Natural killer cell (primary cell): ENCODE data around the gene CEACAM18. TPM values are rescaled to one million over a fixed set of nuclear protein-coding genes. Genes with fewer than 3 reads are reported as not detected.
A peak's percentile ranks its signal among the peaks of the same experiment; 100 is the strongest.
"Not testable (repeated sequence)": the region's sequence is repeated elsewhere in the genome, so short reads cannot be mapped to it uniquely, and the experiment has no call there.

Source experiments
- ATAC-seq, 3 donors: fragments of 150-1000 bp in 2 of 3; fragments of 200-7000 bp in 1 of 3; cut with Tn5 transposase; 1 replicate in 1 of 3; 2 replicates in 2 of 3; pipeline ENCODE4 v1.10.0; 2021; ENCODE audit warnings: mild to moderate bottlenecking in 2 of 3, moderate library complexity in 2 of 3
- DNase-seq, 2 donors: peaks; one replicate each; pipeline versions ENCODE4 v3.0.0 to v3.0.0-alpha.2; 2013 to 2021; ENCODE audit warnings: mixed read lengths in 1 of 2
- H3K27ac ChIP-seq: one replicate; pipeline ENCODE4 v1.5.1; 2013; ENCODE audit warnings: mild to moderate bottlenecking, low read length
- H3K27me3 ChIP-seq: one replicate; pipeline ENCODE4 v1.6.1; 2013; ENCODE audit warnings: low read length; ENCODE audit not compliant: control insufficient read depth, insufficient read depth
- H3K36me3 ChIP-seq: one replicate; pipeline ENCODE4 v1.6.1; 2013; ENCODE audit warnings: low read length; ENCODE audit not compliant: control insufficient read depth, insufficient read depth
- H3K4me1 ChIP-seq: one replicate; pipeline ENCODE4 v1.6.1; 2013; ENCODE audit warnings: low read length; ENCODE audit not compliant: control insufficient read depth, insufficient read depth
- H3K4me3 ChIP-seq: one replicate; pipeline ENCODE4 v1.5.1; 2013; ENCODE audit warnings: low read length
- H3K9me3 ChIP-seq: one replicate; pipeline ENCODE4 v1.6.1; 2013; ENCODE audit warnings: low read length; ENCODE audit not compliant: control insufficient read depth, insufficient read depth
- H3K27ac Mint-ChIP-seq, 2 donors: one replicate each; pipeline ENCODE4 v1.8.0; 2022; ENCODE audit warnings: mild to moderate bottlenecking in 2 of 2, mixed read lengths in 2 of 2, moderate library complexity in 1 of 2
- H3K27me3 Mint-ChIP-seq, 2 donors: one replicate each; pipeline ENCODE4 v1.8.0; 2022; ENCODE audit warnings: low read depth in 2 of 2, mixed read lengths in 2 of 2
- H3K36me3 Mint-ChIP-seq: one replicate; pipeline ENCODE4 v1.8.0; 2022; ENCODE audit warnings: mixed read lengths
- H3K4me1 Mint-ChIP-seq, 2 donors: one replicate each; pipeline ENCODE4 v1.8.0; 2022; ENCODE audit warnings: mixed read lengths in 2 of 2
- H3K4me3 Mint-ChIP-seq: one replicate; pipeline ENCODE4 v1.8.0; 2022; ENCODE audit warnings: mild to moderate bottlenecking, moderate library complexity, mixed read lengths
- H3K9me3 Mint-ChIP-seq, 2 donors: one replicate each; pipeline ENCODE4 v1.8.0; 2022; ENCODE audit warnings: mixed read lengths in 2 of 2
- WGBS: methylation state at CpG from one replicate; pipeline ENCODE4 v1.1.7; 2013; ENCODE audit warnings: missing lambda C conversion rate; ENCODE audit not compliant: insufficient coverage; 5-methylcytosine and 5-hydroxymethylcytosine counted together
- intact Hi-C: fragments of 100-400 bp; cut with micrococcal nuclease; formaldehyde crosslinking; loops from one replicate; pipeline ENCODE4 v1.14.2; 2022
- total RNA-seq, 4 donors: library from RNA; stranded (reverse); fragments of 120-200 nt in 1 of 4; gene quantifications; one replicate each; pipeline versions ENCODE4 v1.2.3 to v1.2.4, GENCODE V29; 2013 to 2022
- TF ChIP-seq, protein P1 (sequence below): fragments of 200-600 bp; IDR thresholded peaks from one replicate; pipeline ENCODE4 v1.8.0; 2022; ENCODE audit warnings: antibody characterized with exemption

CEACAM18 gene
- total RNA-seq, 3 donors from 2014 or later (not counting 1 experiment from before 2014, with no cell fraction given), result not detected

DNA sequence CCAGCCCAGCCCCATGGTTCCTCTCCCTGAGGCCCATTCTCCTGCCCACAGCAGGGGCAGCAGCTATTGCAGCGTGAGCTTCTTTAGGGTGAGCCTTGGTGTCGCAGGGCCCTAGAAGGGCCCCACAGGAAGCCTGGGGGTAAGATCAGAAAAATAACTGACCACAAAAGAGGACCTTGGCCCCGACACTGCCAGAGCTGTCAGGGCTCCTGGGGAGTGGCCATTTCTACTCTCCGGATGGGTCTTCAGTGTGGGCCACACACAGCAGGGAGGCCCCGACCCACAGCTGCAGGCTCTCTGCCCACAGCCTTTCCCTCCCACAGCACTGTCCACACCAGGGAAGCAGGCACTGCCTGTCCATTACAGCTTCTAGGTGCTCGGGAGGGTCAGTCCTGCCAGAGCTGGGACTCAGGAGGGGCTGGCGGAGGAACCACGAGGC is 16.6 kb upstream of the CEACAM18 start:
- no peak for DNase-seq
- Mint-ChIP-seq H3K4me3 (no peak overlapping the region), H3K4me1 (peaks cover 0 to 30% of the 10 kb centered on the region in 2 donors), H3K36me3 (no peaks in the 10 kb centered on the region), H3K27me3 (peaks cover 20 to 29% of the 10 kb centered on the region in 2 donors), H3K9me3 (no peaks in the 10 kb centered on the region), H3K27ac (no peak overlapping the region)
- WGBS, result 23% methylated on average over 6 of the region's 8 CpGs
- intact Hi-C loops, result no loop called here
- Histone ChIP-seq H3K27ac (no peak overlapping the region), H3K27me3 (peaks cover 18% of the 10 kb centered on the region), H3K36me3 (no peaks in the 10 kb centered on the region), H3K4me3 (no peak overlapping the region), H3K4me1 (peaks cover 36% of the 10 kb centered on the region), H3K9me3 (no peaks in the 10 kb centered on the region)
- TF ChIP-seq, protein P1, sequence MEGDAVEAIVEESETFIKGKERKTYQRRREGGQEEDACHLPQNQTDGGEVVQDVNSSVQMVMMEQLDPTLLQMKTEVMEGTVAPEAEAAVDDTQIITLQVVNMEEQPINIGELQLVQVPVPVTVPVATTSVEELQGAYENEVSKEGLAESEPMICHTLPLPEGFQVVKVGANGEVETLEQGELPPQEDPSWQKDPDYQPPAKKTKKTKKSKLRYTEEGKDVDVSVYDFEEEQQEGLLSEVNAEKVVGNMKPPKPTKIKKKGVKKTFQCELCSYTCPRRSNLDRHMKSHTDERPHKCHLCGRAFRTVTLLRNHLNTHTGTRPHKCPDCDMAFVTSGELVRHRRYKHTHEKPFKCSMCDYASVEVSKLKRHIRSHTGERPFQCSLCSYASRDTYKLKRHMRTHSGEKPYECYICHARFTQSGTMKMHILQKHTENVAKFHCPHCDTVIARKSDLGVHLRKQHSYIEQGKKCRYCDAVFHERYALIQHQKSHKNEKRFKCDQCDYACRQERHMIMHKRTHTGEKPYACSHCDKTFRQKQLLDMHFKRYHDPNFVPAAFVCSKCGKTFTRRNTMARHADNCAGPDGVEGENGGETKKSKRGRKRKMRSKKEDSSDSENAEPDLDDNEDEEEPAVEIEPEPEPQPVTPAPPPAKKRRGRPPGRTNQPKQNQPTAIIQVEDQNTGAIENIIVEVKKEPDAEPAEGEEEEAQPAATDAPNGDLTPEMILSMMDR, result no peak
- peak in 1 of 3 donors; percentile 79 for ATAC-seq

- Histone ChIP-seq H3K27ac (no peak overlapping the region), H3K4me3 (no peak overlapping the region)
- H3K27me3 Mint-ChIP-seq, result peaks cover 25 to 28% of the 10 kb centered on the region in 2 donors
Measured at GRCh38 chr19:51462276-51462675, 16.1 kb upstream of the CEACAM18 start.

DNA sequence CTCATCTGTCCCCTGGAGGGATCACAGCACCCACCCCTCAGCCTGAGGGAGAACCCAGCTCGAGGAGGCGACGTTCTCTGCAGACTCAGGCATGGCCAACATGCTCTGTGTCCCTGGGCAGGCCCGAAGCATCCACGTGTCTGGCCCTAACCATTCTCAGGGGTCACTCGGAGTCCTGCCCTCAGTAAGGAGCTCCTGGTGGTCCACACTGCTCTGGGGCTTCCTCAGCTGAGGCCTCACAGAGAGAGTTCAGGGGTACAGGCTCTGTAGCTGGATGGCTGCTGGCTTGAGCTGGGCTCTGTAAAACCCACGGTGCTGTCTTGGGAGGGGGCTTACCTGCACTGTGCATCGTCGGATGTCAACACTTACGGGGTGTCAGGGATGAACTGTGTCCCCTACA is 15.7 kb upstream of the CEACAM18 start:
- ATAC-seq (no peak), DNase-seq (no peak)
- Mint-ChIP-seq H3K36me3 (no peaks in the 10 kb centered on the region), H3K4me3 (no peak overlapping the region), H3K27me3 (peaks cover 27 to 29% of the 10 kb centered on the region in 2 donors), H3K27ac (no peak overlapping the region), H3K9me3 (no peaks in the 10 kb centered on the region), H3K4me1 (peaks cover 0 to 30% of the 10 kb centered on the region in 2 donors)
- Histone ChIP-seq H3K4me1 (peaks cover 36% of the 10 kb centered on the region), H3K27me3 (peaks cover 18% of the 10 kb centered on the region), H3K36me3 (no peaks in the 10 kb centered on the region), H3K27ac (no peak overlapping the region), H3K9me3 (no peaks in the 10 kb centered on the region), H3K4me3 (no peak overlapping the region)
- intact Hi-C loops, result no loop called here
- TF ChIP-seq, protein P1, result no peak
- 84% methylated on average over 10 of the region's 10 CpGs for WGBS

More at GRCh38 chr19:51462276-51462675, 16.1 kb upstream of the CEACAM18 start:
- peaks cover 18% of the 10 kb centered on the region for H3K27me3 ChIP-seq
- DNase-seq (no peak), ATAC-seq (no peak)
- no peaks in the 10 kb centered on the region for H3K9me3 ChIP-seq
- no peaks in the 10 kb centered on the region for H3K9me3 Mint-ChIP-seq
- no peak overlapping the region for H3K27ac Mint-ChIP-seq
- TF ChIP-seq, protein P1, result no peak
- no peaks in the 10 kb centered on the region for H3K36me3 ChIP-seq
- no peak overlapping the region for H3K4me3 Mint-ChIP-seq
- peaks cover 36% of the 10 kb centered on the region for H3K4me1 ChIP-seq
- H3K36me3 Mint-ChIP-seq, result no peaks in the 10 kb centered on the region
- peaks cover 0 to 30% of the 10 kb centered on the region in 2 donors for H3K4me1 Mint-ChIP-seq
- WGBS, result 83% methylated on average over 7 of the region's 7 CpGs
- intact Hi-C loops, result no loop called here

DNA sequence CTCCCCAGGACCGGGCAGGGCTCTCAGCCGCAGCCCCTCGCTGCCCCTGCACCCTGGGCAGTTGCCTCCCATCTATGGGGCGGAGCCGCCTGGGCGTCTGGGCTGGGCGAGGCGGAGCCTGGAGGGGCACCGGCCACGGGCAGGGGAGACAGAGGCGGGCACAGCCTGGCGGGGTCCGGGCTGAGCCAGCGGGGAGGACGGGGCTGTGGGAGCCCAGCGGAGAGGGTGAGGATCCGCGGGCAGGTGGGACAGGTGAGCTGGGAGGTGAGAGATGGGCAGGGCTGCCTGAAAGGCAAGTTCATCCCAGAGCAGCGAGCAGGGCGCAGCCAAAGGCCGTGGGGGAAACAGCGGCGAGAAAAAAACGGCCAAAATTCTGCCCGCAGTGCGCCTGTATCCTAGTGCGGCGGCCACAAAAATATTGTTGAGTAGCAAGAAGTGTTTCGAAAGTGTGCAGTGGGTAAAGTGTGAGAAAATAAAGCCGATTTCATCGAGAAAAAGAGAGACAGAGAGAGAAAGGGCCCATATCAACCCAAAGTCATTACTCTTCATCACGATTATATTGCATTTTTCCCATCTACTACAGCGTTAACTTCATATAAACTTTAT is 14.3 kb upstream of the CEACAM18 start:
- peak; percentile 49 to 63 (median 63) for ATAC-seq
- H3K9me3 ChIP-seq, H3K36me3 Mint-ChIP-seq, H3K27ac Mint-ChIP-seq, DNase-seq, H3K4me3 ChIP-seq, H3K9me3 Mint-ChIP-seq, H3K27ac ChIP-seq, H3K36me3 ChIP-seq, intact Hi-C loops: not testable (repeated sequence)
- Mint-ChIP-seq H3K4me3 (peak overlapping the region; percentile 65), H3K27me3 (peaks cover 24 to 32% of the 10 kb centered on the region in 2 donors), H3K4me1 (peaks cover 0 to 30% of the 10 kb centered on the region in 2 donors)
- peaks cover 18% of the 10 kb centered on the region for H3K27me3 ChIP-seq
- H3K4me1 ChIP-seq, result peaks cover 36% of the 10 kb centered on the region
- 14% methylated on average over 10 of the region's 33 CpGs for WGBS
